Right atrium auricular region (tissue), 2 donors: Measurements from ENCODE around the gene IL17F. TPM values are rescaled to one million over a fixed set of nuclear protein-coding genes. Genes with fewer than 3 reads are reported as not detected.

Source experiments
- DNase-seq: peaks from one replicate; pipeline ENCODE4 v3.0.0-alpha.2; 2019; ENCODE audit warnings: low spot score
- H3K27ac ChIP-seq, 2 donors: fragments of 200-600 bp; sonication (generic); 1 replicate in 1 of 2; 2 replicates in 1 of 2; pipeline ENCODE4 v1.5.1; 2016 to 2019
- H3K27me3 ChIP-seq, 2 donors: fragments of 200-600 bp; sonication (generic); one replicate each; pipeline versions ENCODE4 v1.5.1 to v1.6.0; 2017 to 2019
- H3K36me3 ChIP-seq: fragments of 200-600 bp; sonication (generic); one replicate; pipeline ENCODE4 v1.5.1; 2016
- H3K4me1 ChIP-seq, 2 donors: fragments of 200-600 bp; sonication (generic); one replicate each; pipeline versions ENCODE4 v1.5.1 to v1.6.0; 2017 to 2019
- H3K4me3 ChIP-seq, 2 donors: fragments of 200-600 bp; sonication (generic); 1 replicate in 1 of 2; 2 replicates in 1 of 2; pipeline ENCODE4 v1.5.1; 2017 to 2019; ENCODE audit warnings: mild to moderate bottlenecking in 1 of 2, moderate library complexity in 1 of 2
- H3K9me3 ChIP-seq, 2 donors: fragments of 200-600 bp; sonication (generic); one replicate each; pipeline ENCODE4 v1.5.1; 2019
- CTCF ChIP-seq, 2 donors: fragments of 200-600 bp; sonication (generic); IDR thresholded peaks; one replicate each; pipeline ENCODE4 v1.5.1; 2019; ENCODE audit warnings: antibody characterized with exemption in 2 of 2
- total RNA-seq, 2 donors: library from RNA; depleted of rRNA; stranded (reverse); fragments of >200 nt; gene quantifications; one replicate each; pipeline ENCODE4 v1.1.0, GENCODE V29; 2016

The IL17F gene
- not detected for total RNA-seq

GRCh38 chr6:52244400-52244799, at the start of gene IL17F:
TSS of gene IL17F (minus strand) at chr6:52244500. CDS start at chr6:52244429, 71 bp downstream.
- Histone ChIP-seq H3K27me3 (no peaks in the 10 kb centered on the region), H3K9me3 (no peaks in the 10 kb centered on the region), H3K4me1 (no peaks in the 10 kb centered on the region), H3K4me3 (no peak within 1 kb of the TSS), H3K36me3 (no peaks in the 10 kb centered on the region), H3K27ac (no peak within 1 kb of the TSS)
- no peak for TF ChIP-seq CTCF (IDR thresholded peaks at IDR 0.05)
- DNase-seq = no peak

DNA sequence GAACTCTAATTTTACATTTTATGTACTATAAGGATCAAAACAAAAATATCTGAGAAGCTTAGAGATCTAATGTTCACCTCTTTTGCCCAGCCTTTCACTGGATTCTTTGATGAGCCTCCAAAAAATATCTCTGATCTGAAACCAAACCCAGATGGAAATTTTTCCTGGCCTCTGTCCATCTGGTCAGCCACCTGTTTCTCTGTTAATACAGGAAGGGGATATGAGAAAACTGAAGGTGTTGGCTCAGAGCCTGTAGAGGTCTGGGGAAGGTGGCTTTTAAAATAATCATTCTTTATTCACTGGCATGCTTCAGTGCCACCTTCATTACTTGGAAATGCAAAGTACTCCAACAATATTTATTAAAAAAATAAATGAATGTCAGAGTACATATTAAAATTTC, 48.8 kb upstream of the IL17F start:
- Histone ChIP-seq H3K4me3 (no peak overlapping the region), H3K4me1 (no peaks in the 10 kb centered on the region), H3K9me3 (no peaks in the 10 kb centered on the region), H3K27me3 (no peaks in the 10 kb centered on the region), H3K27ac (no peak overlapping the region), H3K36me3 (no peaks in the 10 kb centered on the region)
- TF ChIP-seq CTCF (IDR thresholded peaks at IDR 0.05) = no peak
- DNase-seq = no peak

DNA sequence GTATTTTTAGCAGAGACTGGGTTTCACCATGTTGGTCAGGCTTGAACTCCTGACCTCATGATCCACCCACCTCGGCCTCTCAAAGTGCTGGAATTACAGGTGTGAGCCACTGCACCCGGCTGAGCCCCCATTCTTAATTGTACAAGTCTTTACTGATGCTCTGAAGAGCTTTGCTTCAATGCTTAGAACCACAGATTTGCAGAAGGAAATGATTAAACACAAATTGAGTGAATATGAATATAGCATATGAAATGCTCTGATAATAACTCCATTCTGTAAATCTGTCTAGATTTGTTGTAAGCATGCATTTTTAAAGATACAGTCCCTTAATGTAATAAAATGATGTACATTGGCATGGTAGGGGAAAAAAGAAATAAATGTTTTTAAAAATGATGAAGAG, 44.5 kb upstream of the IL17F start:
- H3K36me3 ChIP-seq = no peaks in the 10 kb centered on the region
- TF ChIP-seq CTCF (IDR thresholded peaks at IDR 0.05) = no peak
- peaks cover 0 to 13% of the 10 kb centered on the region in 2 donors for H3K4me1 ChIP-seq
- no peaks in the 10 kb centered on the region for H3K27me3 ChIP-seq
- no peak overlapping the region for H3K4me3 ChIP-seq
- no peak overlapping the region for H3K27ac ChIP-seq
- no peak for DNase-seq
- no peaks in the 10 kb centered on the region for H3K9me3 ChIP-seq

GRCh38 chr6:52288216-52288615, 43.9 kb upstream of the IL17F start:
- Histone ChIP-seq H3K4me3 (no peak overlapping the region), H3K4me1 (peaks cover 0 to 15% of the 10 kb centered on the region in 2 donors), H3K27me3 (no peaks in the 10 kb centered on the region), H3K36me3 (no peaks in the 10 kb centered on the region), H3K27ac (no peak overlapping the region), H3K9me3 (no peaks in the 10 kb centered on the region)
- TF ChIP-seq CTCF (IDR thresholded peaks at IDR 0.05) = no peak
- no peak for DNase-seq

DNA sequence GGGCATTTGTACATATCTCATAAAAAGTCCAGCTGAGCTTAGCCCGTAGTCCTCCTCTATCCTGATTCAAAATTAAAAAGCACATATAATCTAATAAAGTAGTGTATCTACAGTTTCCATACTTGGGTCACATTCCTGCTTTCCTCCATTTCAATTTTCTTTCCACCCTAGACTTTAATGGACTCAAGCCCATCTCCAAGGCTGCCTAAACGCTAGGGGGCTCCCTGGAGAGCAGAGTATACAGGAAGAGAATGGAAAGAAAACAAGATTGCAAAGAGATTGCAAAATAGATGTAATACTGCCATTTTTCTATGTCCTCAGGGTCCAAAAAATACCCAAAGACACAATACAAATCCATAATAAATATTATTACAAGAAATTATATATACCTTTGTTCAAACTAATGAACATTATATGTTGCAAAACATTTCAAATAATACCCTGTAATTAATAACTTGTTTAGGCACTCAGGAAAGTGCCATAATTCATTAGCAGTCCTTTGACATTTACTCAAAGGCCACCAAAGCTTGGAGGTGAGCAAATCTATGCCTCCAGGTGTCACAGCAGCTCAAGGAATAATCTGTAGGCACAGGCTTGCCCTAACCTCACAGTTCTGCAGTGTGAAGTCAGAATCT, 42.6 kb upstream of the IL17F start:
- DNase-seq = no peak
- peaks cover 0 to 15% of the 10 kb centered on the region in 2 donors for H3K4me1 ChIP-seq
- TF ChIP-seq CTCF (IDR thresholded peaks at IDR 0.05) = peak; percentile 41 to 71

More for the DNA sequence above, 42.6 kb upstream of the IL17F start:
- Histone ChIP-seq H3K36me3 (peaks cover 10% of the 10 kb centered on the region), H3K9me3 (no peaks in the 10 kb centered on the region), H3K4me3 (no peak overlapping the region), H3K27ac (no peak overlapping the region), H3K27me3 (no peaks in the 10 kb centered on the region)
